GM23248 (cell line): ENCODE results near the gene DENND6A. TPM values are rescaled to one million over a fixed set of nuclear protein-coding genes. Genes with fewer than 3 reads are reported as not detected.
"Not testable (repeated sequence)": the region's sequence is repeated elsewhere in the genome, so short reads cannot be mapped to it uniquely, and the experiment has no call there.

Experiments
- DNase-seq: peaks from one replicate; pipeline ENCODE4 v3.0.0-alpha.2; 2015
- H2AFZ ChIP-seq: fragments of 200-600 bp; sonication (generic); 2 replicates; pipeline ENCODE4 v1.6.1; 2016; ENCODE audit warnings: antibody characterized with exemption
- H3F3A ChIP-seq: fragments of 200-600 bp; sonication (generic); 2 replicates; pipeline ENCODE4 v1.6.1; 2016; ENCODE audit warnings: mild to moderate bottlenecking, antibody characterized with exemption, mixed run types; ENCODE audit not compliant: insufficient read depth
- H3K27ac ChIP-seq: fragments of 200-600 bp; sonication (generic); 2 replicates; pipeline ENCODE4 v1.5.1; 2016; ENCODE audit warnings: mild to moderate bottlenecking
- H3K27me3 ChIP-seq: fragments of 200-600 bp; sonication (generic); replicated peaks from 2 replicates; pipeline ENCODE4 v1.6.1; 2016; ENCODE audit warnings: mild to moderate bottlenecking; ENCODE audit not compliant: insufficient read depth
- H3K36me3 ChIP-seq: fragments of 200-600 bp; sonication (generic); 2 replicates; pipeline ENCODE4 v1.6.1; 2016; ENCODE audit warnings: low read depth, mild to moderate bottlenecking
- H3K4me1 ChIP-seq: fragments of 200-600 bp; sonication (generic); 2 replicates; pipeline ENCODE4 v1.6.1; 2016; ENCODE audit warnings: mild to moderate bottlenecking; ENCODE audit not compliant: insufficient read depth
- H3K4me2 ChIP-seq: fragments of 200-600 bp; sonication (generic); one replicate; pipeline ENCODE4 v1.6.1; 2016; ENCODE audit warnings: mild to moderate bottlenecking; ENCODE audit not compliant: unreplicated experiment
- H3K4me3 ChIP-seq: fragments of 200-600 bp; sonication (generic); 2 replicates; pipeline ENCODE4 v1.5.1; 2016; ENCODE audit warnings: mild to moderate bottlenecking
- H3K79me2 ChIP-seq: fragments of 200-600 bp; sonication (generic); 2 replicates; pipeline ENCODE4 v1.6.1; 2016; ENCODE audit warnings: mild to moderate bottlenecking; ENCODE audit not compliant: insufficient read depth
- H3K9ac ChIP-seq: fragments of 200-600 bp; sonication (generic); 2 replicates; pipeline ENCODE4 v1.6.1; 2016; ENCODE audit warnings: mild to moderate bottlenecking
- H3K9me2 ChIP-seq: fragments of 200-600 bp; sonication (generic); 2 replicates; pipeline ENCODE4 v1.6.1; 2016; ENCODE audit warnings: mixed run types, mild to moderate bottlenecking, moderate library complexity; ENCODE audit not compliant: insufficient read depth
- H3K9me3 ChIP-seq: fragments of 200-600 bp; sonication (generic); one replicate; pipeline ENCODE4 v1.6.1; 2017; ENCODE audit warnings: low read depth
- H4K20me1 ChIP-seq: fragments of 200-600 bp; sonication (generic); 2 replicates; pipeline ENCODE4 v1.6.0; 2016; ENCODE audit not compliant: insufficient read depth
- EZH2 ChIP-seq: fragments of 200-600 bp; sonication (generic); IDR thresholded peaks from 2 replicates; pipeline ENCODE4 v1.6.1; 2018; ENCODE audit warnings: antibody characterized with exemption, mild to moderate bottlenecking; ENCODE audit not compliant: insufficient read depth, poor library complexity, severe bottlenecking
- EZH2phosphoT487 ChIP-seq: fragments of 200-600 bp; sonication (generic); IDR thresholded peaks from 2 replicates; pipeline ENCODE4 v1.6.1; 2018; ENCODE audit warnings: antibody characterized with exemption, moderate library complexity, mild to moderate bottlenecking, low read depth; ENCODE audit not compliant: insufficient read depth
- WGBS, 2 experiments: methylation state at CpG; one replicate each; pipeline ENCODE4 v1.1.6; 2015 to 2017; ENCODE audit warnings: low lambda C conversion rate in 2 of 2, low coverage in 1 of 2; ENCODE audit errors: missing lambda C conversion rate in 2 of 2; 5-methylcytosine and 5-hydroxymethylcytosine counted together
- in situ Hi-C: fragments of 300-500 bp; cut with MboI; formaldehyde crosslinking; loops from 2 replicates; pipeline ENCODE4 v1.15.0; 2020
- polyA plus RNA-seq: library from polyadenylated mRNA; unstranded; fragments of >200 nt; fragmentation: Nextera tagmentation; extraction: Ambion mirVana; gene quantifications from 2 replicates; pipeline ENCODE4 v1.2.1, GENCODE V29; 2016
- total RNA-seq: library from RNA; depleted of rRNA; stranded (reverse); fragments of >200 nt; shearing (Covaris generic); gene quantifications from 2 replicates; pipeline ENCODE4 v1.2.3, GENCODE V29; 2014

DENND6A gene
- total and polyA plus RNA-seq, 2 experiments from 2014 or later, result 10.2 to 28.0 TPM

GRCh38 chr3:57644740-57645139 lies 48.1 kb downstream of the DENND6A start:
- Histone ChIP-seq H3K9ac (no peak overlapping the region), H3K4me1 (peaks cover 10% of the 10 kb centered on the region), H3K36me3 (peaks cover 29% of the 10 kb centered on the region; the same call in 1 of the 2 replicates), H4K20me1 (no peaks in the 10 kb centered on the region), H3K27ac (no peak overlapping the region), H3K27me3 (no peaks in the 10 kb centered on the region), H3K4me3 (no peak overlapping the region), H2AFZ (no peak overlapping the region), H3K9me2 (no peaks in the 10 kb centered on the region), H3K9me3 (peaks cover 3% of the 10 kb centered on the region), H3F3A (peaks cover 14% of the 10 kb centered on the region; the same call in 1 of the 2 replicates), H3K4me2 (no peak overlapping the region), H3K79me2 (peaks cover 14% of the 10 kb centered on the region)
- 90 to 93% methylated on average over 4 of the region's 4 CpGs for WGBS, 2 experiments
- no peak for TF ChIP-seq EZH2phosphoT487
- TF ChIP-seq EZH2, result no peak
- no peak for DNase-seq
- in situ Hi-C loops, result no loop called here

- Histone ChIP-seq H3F3A (no peaks in the 10 kb centered on the region), H3K9me2 (no peaks in the 10 kb centered on the region), H4K20me1 (no peaks in the 10 kb centered on the region), H3K9me3 (no peaks in the 10 kb centered on the region), H3K36me3 (peaks cover 62% of the 10 kb centered on the region), H3K27ac (no peak overlapping the region), H3K4me3 (no peak overlapping the region), H3K4me2 (no peak overlapping the region), H3K79me2 (no peaks in the 10 kb centered on the region), H2AFZ (no peak overlapping the region), H3K4me1 (no peaks in the 10 kb centered on the region), H3K27me3 (no peaks in the 10 kb centered on the region), H3K9ac (no peak overlapping the region)
- TF ChIP-seq EZH2, result no peak
- no peak for TF ChIP-seq EZH2phosphoT487
- DNase-seq, result no peak
- in situ Hi-C loops, result no loop called here
Observed at GRCh38 chr3:57637391-57637790, 55.5 kb downstream of the DENND6A start.

GRCh38 chr3:57634259-57634658 lies 58.6 kb downstream of the DENND6A start:
- DNase-seq, H3F3A ChIP-seq, H3K9ac ChIP-seq, H3K4me3 ChIP-seq, H3K27me3 ChIP-seq, H3K9me2 ChIP-seq, H3K27ac ChIP-seq, H3K4me1 ChIP-seq, H3K4me2 ChIP-seq, H4K20me1 ChIP-seq, H3K9me3 ChIP-seq, in situ Hi-C loops, H2AFZ ChIP-seq, H3K79me2 ChIP-seq: not testable (repeated sequence)
- 95 to 96% methylated on average over 3 of the region's 3 CpGs for WGBS, 2 experiments
- H3K36me3 ChIP-seq, result peaks cover 57% of the 10 kb centered on the region

GRCh38 chr3:57627976-57628375 lies 64.9 kb downstream of the DENND6A start:
- no peak for DNase-seq
- no peaks in the 10 kb centered on the region for H3F3A ChIP-seq
- H3K79me2 ChIP-seq, result no peaks in the 10 kb centered on the region
- H2AFZ ChIP-seq, result no peak overlapping the region
- H3K4me3 ChIP-seq, result no peak overlapping the region
- H3K4me1 ChIP-seq, result no peaks in the 10 kb centered on the region
- no peaks in the 10 kb centered on the region for H4K20me1 ChIP-seq
- H3K4me2 ChIP-seq, result no peak overlapping the region
- H3K9ac ChIP-seq, result no peak overlapping the region
- in situ Hi-C loops, result no loop called here
- H3K36me3 ChIP-seq, result peaks cover 53% of the 10 kb centered on the region
- no peaks in the 10 kb centered on the region for H3K27me3 ChIP-seq
- H3K27ac ChIP-seq, result no peak overlapping the region
- no peak for TF ChIP-seq EZH2
- no peaks in the 10 kb centered on the region for H3K9me3 ChIP-seq
- no peaks in the 10 kb centered on the region for H3K9me2 ChIP-seq
- 82 to 84% methylated on average over 6 of the region's 6 CpGs for WGBS, 2 experiments

GRCh38 chr3:57624801-57625200 lies 68.1 kb downstream of the DENND6A start:
- Histone ChIP-seq H3K27me3 (no peaks in the 10 kb centered on the region), H3K9ac (no peak overlapping the region), H2AFZ (no peak overlapping the region), H3K9me2 (no peaks in the 10 kb centered on the region), H3K4me1 (no peaks in the 10 kb centered on the region), H3F3A (no peaks in the 10 kb centered on the region), H3K79me2 (no peaks in the 10 kb centered on the region), H3K27ac (no peak overlapping the region), H3K4me2 (no peak overlapping the region), H3K4me3 (no peak overlapping the region), H3K9me3 (no peaks in the 10 kb centered on the region), H3K36me3 (peaks cover 40% of the 10 kb centered on the region), H4K20me1 (no peaks in the 10 kb centered on the region)
- in situ Hi-C loops, result no loop called here
- 97 to 98% methylated on average over 3 of the region's 3 CpGs for WGBS, 2 experiments
- TF ChIP-seq EZH2 (no peak), EZH2phosphoT487 (no peak)
- no peak for DNase-seq
